Endothelial cell of umbilical vein (primary cell): ENCODE results near the gene KRTAP2-1.

Experiments used
- CTCF ChIP-seq, 2 donors: IDR thresholded peaks; 1 replicate in 1 of 2; 2 replicates in 1 of 2; pipeline ENCODE4 v1.5.1; 2011; ENCODE audit warnings: low read length in 2 of 2, mild to moderate bottlenecking in 2 of 2, moderate library complexity in 2 of 2, control low read depth in 1 of 2, inconsistent platforms in 1 of 2, low read depth in 1 of 2; ENCODE audit not compliant: insufficient read depth in 1 of 2; ENCODE audit errors: extremely low read depth in 1 of 2
- EZH2 ChIP-seq: IDR thresholded peaks from 2 replicates; pipeline ENCODE4 v1.6.1; 2012; ENCODE audit warnings: borderline replicate concordance, low read depth, mild to moderate bottlenecking, moderate library complexity, low read length, inconsistent platforms; ENCODE audit not compliant: severe bottlenecking
- POLR2AphosphoS5 ChIP-seq: IDR thresholded peaks from 2 replicates; pipeline ENCODE4 v1.6.1; 2012; ENCODE audit warnings: low read depth, mild to moderate bottlenecking, control low read depth, low read length, moderate library complexity; ENCODE audit not compliant: insufficient read depth

GRCh38 chr17:41013606-41014005, 33.5 kb downstream of the KRTAP2-1 start:
- TF ChIP-seq CTCF (IDR thresholded peaks at IDR 0.05; ENCODE audit: extremely low read depth in 1 of 2, insufficient read depth in 1 of 2, low read depth in 1 of 2, low read length in 2 of 2) = no peak
- no peak for TF ChIP-seq EZH2
- TF ChIP-seq POLR2AphosphoS5 = no peak
